ENCODE data around the gene ARRDC2. TPM values are rescaled to one million over a fixed set of nuclear protein-coding genes. Genes with fewer than 3 reads are reported as not detected.

Gene ARRDC2
- total and polyA plus RNA-seq, 9 of the 15 experiments (the other 6 are each of a cell fraction or from before 2014, with no cell fraction given) = 1.9 to 27.4 (median 15.2) TPM

GRCh38 chr19:17996826-17997316, 11.1 kb upstream of the ARRDC2 start (continued):
- TF ChIP-seq ZBTB9 (CRISPR knock-in tag; IDR thresholded peaks at IDR 0.05) (no peak), ZKSCAN3 (CRISPR knock-in tag; IDR thresholded peaks at IDR 0.05) (no peak), GTF2A2 (tag; IDR thresholded peaks at IDR 0.05) (no peak), RBM34 (IDR thresholded peaks at IDR 0.05; ENCODE audit: borderline replicate concordance, insufficient read depth, low read length) (no peak), ZNF592 (IDR thresholded peaks at IDR 0.05) (no peak), ATF1 (CRISPR knock-in tag; IDR thresholded peaks at IDR 0.05) (no peak), ATF1 (tag; IDR thresholded peaks at IDR 0.05) (no peak), BHLHE40 (IDR thresholded peaks at IDR 0.05; ENCODE audit: low read length) (0 out of 2 replicates have a peak, but pooled peaks have one; percentile 12), ZBTB40 (IDR thresholded peaks at IDR 0.05) (no peak), ZBTB40 (CRISPR knock-in tag; IDR thresholded peaks at IDR 0.05) (no peak), CTCF (IDR thresholded peaks at IDR 0.05 in 2 of 3, conservative IDR thresholded peaks at IDR 0.05 in 1 of 3; ENCODE audit: insufficient read depth in 2 of 3, low read depth in 1 of 3, low read length in 3 of 3) (peak; percentile 96 to 99 (median 98))
